ENCODE measurements around the gene RPS28.
A peak's percentile ranks its signal among the peaks of the same experiment; 100 is the strongest.
"Not testable (repeated sequence)": the region's sequence is repeated elsewhere in the genome, so short reads cannot be mapped to it uniquely, and the experiment has no call there.

RPS28 gene

DNA sequence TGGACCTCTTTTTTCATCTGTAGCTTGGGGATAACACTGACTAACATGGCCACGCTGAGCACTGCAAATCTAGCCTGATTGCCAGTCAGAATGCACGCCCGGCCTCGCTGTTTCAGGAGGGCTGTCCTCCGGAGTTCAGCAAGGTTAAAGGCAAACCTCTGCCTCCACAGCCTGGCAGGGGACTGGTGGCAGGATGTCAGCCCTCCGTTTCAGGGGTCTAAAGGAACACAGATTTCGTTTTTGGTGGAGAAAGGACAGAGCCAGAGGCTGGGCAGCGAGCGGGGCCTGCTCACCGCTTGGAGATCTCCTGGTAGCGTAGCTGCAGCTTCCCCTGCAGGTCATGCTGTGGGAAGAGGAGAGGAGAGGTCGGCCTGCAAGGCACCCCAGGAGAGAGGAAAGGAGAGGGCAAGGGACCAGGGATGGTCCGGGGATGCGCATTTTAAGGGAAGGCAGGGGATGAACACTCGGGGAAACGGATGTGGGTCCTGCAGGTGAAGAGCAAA, 681 bp upstream of the RPS28 start:
- DNase-seq (ENCODE audit: low spot score): no peak

DNA sequence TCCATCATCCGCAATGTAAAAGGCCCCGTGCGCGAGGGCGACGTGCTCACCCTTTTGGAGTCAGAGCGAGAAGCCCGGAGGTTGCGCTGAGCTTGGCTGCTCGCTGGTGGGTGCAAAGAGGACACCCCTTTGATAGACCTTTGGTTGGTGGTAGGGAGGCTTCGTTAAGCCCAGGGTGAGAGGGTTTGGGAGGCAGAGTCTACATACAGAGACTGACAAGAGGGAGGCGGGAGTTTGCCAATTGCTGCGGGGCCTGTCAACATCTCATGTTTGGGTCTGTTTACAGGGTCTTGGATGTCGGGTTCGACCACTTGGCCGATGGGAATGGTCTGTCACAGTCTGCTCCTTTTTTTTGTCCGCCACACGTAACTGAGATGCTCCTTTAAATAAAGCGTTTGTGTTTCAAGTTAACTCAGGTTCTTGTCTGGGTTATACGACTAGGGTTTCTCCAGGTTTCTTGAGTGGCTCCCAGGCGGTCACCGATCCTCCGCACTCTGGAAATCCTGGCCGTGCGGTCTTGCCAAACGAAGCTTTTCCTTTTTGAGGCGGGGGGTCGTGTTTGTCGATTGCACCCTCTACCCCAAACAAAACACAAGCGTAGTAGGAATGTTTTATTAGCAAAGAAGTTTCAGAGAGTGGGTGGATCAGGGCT, 816 bp downstream of the RPS28 start:
- no peak for DNase-seq (ENCODE audit: low spot score)

DNA sequence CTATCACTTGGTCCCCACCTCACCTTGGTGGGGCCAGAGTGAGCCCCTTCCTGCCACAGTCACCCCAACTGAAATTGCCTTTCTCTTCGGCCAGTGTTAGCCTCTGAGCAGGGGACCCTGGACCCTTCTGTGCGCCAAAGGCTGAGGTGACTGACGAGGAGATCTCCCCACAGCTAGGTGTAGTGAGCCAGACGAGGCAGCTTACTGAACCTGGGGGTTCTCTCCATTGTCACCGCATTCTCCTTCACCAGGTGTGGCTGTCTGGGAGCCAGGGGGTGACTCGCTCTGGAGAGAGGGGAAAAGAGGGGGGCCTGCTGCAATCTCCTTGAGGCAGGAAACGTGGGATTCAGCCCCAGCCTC, 1.3 kb downstream of the RPS28 start:
- no peak for DNase-seq (ENCODE audit: low spot score)

DNA sequence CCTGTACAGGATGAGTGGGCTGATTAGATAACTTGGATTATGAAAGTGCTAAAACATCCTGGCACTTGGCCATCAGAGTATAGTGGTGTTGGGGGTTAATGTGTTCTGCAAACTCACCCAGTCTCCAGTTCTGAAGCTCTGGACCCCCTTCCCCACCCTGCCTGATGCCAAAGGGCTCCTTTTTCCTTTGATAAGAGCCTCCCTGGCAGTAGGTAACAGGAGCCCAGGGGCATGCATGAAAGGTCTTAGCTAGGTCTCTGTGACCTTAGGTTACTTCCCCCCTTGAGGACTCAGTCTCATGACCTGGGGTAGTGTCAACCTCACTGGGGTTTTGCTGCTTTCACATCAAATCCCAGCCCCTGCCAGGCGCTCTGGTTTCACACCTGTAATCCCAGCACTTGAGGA, 2.5 kb downstream of the RPS28 start:
- no peak for DNase-seq (ENCODE audit: low spot score)

DNA sequence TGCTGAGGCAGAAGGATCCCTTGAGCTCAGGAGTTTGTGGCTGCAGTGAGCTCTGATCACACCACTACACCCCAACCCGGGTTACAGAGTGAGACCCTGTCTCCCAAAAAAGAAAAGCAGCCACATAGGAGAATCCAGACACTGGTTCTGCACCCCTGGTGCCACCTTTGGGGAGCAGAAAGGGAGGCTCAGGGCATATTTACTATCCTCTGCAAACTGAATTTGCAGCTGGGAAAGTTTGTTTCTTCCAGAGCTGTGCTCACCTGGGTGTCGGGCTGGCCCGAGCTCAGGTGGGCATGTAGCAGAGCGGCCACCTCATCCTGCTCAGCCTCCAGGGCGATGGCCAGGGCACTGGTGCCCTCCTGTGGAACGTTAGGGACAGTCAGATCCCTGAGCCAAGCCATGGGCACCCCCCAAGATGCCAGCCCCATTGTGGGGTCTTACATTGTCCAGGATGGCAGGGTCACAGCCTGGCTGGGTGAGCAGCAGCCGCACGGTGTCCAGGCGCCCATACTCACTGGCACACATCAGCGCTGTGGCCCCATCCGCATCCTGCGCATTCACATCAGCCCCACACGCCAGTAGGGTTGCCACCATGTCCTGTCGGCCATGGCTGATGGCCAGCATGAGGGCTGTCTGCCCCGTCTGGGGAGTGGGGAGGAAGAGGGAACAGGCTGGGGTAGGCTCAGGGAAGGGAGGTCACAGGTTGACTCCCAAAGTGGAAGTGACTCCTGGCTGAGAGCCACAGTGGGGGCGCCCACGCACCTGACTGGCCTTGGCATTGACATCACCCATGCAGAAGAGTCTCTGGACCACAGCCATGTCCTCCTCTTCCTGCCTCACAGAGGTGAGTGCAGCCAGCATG, 3.1 kb downstream of the RPS28 start:
- no peak for DNase-seq (ENCODE audit: low spot score)

DNA sequence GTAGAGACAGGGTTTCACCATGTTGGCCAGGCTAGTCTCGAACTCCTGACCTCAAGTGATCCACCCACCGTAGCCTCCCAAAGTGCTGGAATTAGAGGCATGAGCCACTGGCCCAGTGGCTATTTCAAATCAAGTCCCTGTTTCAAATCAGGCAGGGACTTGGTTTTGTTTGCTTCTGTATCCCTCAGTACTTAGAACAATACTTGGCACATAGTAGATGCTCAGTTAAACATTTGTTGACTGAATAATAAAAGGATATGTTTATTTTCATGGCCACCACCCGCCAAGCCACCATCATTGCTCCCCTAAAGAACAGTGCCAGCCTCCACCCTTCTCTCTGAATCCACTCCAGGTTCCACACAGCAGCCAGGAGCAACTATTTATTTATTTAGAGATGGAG, 4.2 kb downstream of the RPS28 start:
- DNase-seq (ENCODE audit: low spot score): no peak

DNA sequence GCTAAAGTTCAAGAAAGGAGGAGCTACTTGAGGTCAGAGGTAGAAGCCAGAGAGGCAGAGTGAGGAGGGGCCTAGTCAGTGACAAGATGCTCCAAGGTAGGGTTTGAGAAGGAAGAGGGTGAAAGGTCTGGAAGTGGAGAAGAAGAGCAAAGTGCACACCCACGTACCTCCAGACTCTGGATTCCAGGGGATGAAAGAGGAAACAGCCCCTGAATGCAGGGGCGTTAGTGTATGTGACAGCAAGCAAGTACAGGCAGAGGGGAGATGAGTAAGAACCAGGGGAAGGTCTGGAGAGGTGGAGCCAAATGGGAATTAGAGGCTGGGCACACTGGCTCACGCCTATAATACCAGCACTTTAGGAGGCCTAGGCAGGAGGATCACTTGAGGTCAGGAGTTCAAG, 8.7 kb downstream of the RPS28 start:
- no peak for DNase-seq (ENCODE audit: low spot score)

DNA sequence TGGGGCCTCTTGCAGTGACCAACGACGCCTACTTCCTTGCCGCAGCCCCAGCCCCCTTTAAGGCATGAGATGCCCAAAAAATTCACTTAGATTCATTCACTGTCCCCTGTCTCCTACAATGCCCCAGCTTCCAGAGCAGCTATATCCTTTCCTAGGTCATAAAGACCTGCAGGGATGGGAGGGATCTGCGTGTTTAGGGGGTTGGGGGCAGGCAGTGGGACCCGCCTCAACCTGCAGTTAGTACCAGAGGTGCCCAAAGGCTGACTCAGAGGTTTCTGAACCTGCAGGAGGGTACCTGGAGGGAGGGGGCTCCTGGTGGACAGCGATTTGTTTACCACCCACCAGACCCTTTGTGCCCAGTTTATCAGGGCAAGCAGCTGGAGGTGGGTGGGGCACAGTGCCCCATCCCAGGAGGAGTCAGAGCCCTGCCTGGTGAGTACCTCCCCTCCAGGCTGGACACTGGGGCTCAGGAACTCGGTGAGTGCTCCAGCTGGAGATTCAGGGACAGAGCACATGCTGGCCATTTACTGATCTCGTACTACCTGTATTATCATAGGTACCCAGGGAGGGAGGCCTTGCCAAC, 10.1 kb downstream of the RPS28 start:
- DNase-seq (ENCODE audit: low spot score): no peak

DNA sequence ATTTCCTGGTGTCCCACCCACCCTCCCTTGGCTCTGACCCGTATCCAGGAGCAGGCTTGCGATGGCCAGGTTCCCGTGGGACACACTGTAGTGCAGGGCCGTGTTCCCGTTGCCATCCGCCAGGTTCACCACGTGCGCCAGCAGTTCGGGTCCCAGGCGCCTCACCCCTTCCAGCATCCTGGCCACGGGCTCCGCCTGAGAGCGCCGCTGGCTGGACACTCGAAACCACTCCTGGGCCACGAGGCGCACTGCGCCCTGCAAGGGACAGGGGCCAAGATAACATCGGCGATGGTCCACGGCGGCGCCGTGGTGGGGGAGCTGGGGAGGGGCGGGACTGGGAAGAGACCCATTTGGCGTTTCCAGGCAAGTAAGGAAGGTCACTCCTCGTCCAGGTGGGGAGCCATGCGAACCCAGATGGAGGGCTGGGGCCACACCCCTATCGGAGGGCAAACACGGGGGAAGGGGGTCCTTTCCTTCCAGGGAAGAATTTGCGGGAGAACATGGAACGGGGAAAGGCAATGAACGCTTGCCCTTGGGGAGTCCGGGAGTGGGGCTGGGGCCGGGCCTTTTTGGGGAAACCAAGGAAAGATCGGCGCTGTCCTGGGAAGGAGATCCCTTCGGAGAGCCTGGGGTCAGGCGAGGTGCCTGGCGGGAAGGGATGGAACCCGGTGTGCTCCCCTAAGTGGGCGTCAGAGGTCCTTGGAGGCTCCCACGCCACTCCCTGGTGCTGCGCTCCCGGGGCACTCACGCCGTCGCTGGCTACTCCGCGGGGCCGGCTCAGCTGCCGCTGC, 11.9 kb downstream of the RPS28 start:
- no peak for DNase-seq (ENCODE audit: low spot score)

DNA sequence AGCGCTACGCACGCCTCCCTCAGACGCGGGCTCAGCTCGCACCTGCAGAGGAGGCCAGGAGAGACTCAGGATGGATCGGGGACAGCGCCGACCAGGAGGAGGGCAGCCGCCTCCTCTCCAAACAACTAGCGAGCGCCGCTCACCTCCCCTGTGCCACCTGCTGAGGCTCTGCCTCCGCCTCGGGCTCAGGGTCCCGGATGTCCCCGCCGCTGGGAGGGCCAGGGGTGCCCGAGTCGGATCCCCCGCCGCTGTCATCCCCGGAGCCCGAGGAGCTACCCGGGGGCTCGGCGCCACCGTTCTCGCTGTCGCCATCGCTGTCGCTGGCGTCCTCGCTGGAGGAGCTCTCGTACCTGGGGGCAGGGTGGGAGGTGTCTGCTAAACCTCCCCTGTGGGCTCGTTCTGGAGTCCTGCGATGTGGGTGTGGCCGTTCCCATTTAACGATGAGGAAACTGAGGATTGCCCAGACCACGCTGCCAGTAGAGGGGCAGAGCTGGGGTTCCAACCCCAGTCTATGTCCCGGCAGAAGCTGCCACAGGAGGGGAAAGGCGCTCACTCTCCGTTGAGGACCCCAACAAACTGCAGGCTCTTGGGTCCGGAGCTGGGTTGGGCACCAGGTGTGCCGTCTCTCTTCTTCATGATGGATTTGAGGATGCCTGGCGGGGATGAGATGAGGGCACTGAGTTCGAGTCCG, 12.6 kb downstream of the RPS28 start:
- DNase-seq (ENCODE audit: low spot score): no peak

DNA sequence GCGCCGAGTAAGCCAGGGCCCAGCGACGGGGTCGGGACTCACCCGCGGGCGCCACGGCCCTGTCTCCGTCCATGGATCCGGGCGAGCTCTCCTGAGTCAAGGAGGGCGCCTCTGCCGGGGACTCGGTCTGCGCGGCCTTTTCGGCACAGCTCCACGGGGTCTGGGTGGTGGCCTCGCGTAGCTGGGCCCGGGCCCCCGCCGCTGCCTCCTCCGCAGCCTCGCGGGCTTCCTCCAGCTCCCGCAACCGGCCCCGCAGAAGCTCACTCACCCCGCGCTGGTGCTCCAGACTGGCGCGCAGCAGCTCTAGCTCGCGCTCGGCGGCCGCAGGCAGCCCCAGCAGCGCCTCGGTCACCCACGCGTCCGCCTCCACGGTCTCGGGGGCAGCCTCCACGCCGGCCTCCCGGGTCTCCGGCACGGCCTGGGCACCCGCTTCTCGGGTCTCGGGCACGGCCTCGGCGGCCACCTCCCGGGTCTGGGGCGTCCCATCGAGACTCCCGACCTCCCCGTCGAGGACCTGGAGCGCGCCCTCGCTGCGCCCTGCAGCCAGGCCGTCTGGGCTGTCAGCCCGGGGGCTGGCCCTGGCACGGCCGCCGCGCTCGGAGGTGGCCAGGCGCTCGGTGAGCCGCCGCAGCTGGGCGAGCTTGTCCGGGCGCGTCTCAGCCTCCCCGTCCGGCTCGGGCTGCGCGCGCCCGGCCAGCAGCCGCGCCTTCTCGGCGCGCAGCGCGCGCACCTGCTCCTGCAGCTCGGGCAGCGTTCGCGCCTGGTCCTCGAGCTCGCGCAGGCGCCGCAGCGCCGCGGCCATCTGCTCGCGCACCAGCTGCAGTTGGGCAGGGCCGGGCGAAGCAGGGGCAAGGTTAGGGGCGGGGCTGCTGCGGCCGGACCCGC, 13.4 kb downstream of the RPS28 start:
- peak; percentile 79 for DNase-seq (ENCODE audit: low spot score)

DNA sequence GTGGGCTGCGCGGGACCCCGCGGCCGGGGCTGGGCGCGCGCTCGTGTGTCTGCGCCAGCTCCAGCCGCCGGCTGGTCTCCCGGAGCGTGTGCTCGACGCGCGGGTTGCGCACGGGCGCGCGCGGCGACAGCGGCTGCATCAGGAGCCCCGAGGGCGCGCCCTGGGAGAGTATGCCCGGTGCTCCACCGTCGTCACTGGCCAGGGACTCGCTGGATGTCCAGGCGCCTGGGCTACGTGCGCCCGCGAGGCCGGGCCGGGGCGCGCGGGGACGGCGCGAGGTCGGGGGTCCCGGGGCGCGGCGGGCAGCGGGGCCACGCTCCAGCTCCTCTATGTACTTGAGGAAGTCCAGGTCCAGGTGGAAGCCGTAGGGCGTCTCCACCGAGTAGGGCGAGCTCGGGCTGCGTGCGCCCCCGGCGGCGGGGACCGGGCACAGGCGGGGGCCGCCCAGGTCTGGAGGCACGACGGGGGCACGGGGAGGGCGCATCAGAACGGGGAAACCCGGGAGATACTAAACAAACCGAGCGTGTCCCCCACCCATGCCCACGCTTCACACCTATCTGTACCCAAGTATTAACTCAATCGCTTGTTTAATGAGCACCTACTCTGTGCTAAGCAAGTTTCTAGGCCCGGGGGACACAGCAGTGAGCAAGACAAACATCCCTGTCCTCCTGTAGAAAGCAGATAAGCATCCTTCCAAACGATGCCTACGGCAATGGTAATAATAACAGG, 14.2 kb downstream of the RPS28 start:
- no peak for DNase-seq (ENCODE audit: low spot score)

DNA sequence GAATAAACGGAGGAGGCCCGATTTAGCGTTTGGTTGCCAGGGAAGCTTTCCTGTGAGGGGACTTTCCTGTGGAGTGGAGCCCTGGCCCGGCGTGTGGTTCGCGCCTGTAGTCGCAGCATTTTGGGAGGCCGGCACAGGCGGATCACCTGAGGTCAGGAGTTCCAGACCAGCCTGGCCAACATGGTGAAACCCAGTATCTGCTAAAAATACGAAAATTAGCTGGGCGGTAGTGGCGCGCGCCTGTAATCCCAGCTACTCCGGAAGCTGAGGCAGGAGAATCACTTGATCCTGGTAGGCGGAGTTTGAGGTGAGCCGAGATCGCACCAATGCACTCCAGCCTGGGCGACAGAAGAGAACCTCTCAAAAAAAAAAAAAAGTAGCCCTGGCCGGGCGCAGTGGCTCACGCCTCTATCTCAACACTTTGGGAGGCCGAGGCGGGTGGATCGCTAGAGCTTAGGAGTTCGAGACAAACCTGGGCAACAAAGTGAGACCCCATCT, 14.8 kb downstream of the RPS28 start:
- DNase-seq (ENCODE audit: low spot score): no peak

DNA sequence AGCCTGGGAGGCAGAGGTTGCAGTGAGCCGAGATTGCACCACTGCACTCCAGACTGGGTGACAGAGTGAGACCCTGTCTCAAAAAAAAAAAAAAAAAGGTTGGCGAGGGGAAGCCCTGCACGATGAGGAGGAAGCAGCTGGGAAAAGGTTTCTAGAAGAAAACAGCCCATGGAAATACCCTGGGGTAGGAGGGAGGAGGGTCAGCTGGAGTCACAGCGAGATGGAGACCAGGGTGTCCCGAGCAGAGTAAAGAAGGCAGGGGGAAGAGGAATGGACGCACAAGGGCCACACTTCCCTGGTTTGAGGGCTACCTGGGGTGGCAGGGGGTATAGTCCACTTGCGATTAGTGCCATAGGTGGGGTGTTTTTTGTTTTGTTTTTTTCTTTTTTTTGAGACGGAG, 15.4 kb downstream of the RPS28 start:
- no peak for DNase-seq (ENCODE audit: low spot score)

DNA sequence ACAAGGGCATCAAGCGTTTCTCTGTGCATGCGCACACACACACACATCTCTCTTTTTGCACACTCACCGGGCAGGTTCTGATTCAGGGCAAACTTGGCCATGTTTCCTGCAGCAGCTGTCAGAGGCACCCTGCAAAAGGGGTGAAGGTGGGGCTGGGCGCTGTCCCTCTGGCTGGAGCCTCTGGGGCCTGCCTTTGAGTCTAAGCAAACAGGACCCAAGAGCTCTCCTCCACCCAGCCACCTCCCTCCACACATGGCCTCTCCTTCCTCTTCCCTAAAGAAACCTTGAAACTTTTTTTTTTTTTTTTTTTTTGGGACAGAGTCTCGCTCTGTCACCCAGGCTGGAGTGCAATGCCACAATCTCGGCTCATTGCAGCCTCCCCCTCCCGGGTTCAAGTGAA, 16.4 kb downstream of the RPS28 start:
- no peak for DNase-seq (ENCODE audit: low spot score)

DNA sequence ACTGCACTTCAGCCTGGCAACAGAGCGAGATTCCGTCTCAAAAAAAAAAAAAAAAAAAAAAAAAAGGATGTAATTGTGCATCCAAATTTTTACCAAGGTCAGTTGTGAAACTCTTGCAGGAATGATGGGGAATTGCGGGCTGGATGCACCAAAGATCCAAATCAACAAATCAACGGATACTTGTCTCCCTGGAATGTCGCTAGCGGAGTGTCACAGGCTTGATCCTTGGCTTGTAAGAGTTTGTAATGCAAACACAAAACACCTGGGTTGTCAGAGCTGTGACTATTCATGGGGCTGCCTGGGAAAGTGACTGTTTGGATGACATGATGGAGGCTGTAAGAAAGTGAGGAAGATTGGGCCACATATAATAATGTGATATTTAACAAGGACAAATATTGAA, 17.5 kb downstream of the RPS28 start:
- DNase-seq (ENCODE audit: low spot score): no peak

DNA sequence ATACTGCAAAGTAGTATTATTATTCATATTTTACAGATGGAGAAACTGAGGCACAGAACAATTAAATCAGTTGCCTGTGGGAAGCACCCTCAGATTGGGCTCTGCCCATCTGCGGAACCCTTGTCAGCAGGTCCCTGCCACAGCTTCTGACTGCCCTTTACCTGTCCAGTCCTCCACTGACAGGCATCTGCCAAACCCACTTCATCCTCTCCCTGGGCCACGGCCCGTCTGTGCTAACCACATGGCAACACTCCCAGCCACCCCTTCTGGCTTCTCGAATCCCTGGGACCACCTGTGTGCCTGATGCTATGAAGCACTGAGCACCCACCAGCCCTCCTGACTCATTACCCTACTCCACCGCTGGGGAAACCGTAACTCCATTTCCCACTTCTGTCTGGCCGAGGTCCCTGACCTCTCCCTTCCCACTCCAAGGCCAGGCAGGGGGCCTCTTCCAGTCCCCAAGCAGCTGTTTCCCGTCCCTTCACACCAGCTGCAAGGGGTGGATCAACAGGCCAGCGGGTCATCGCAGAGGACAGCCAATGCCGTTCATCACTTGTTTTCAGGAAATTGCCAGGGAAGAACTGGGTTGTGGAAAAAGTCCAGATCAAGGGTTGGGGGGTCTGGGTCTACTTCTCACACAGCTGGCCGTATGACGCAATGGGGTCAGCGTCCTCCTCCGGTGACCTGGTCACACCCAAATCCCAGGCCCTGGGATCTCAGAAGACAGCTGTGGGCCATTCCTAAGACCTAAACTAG, 19.2 kb downstream of the RPS28 start:
- no peak for DNase-seq (ENCODE audit: low spot score)

DNA sequence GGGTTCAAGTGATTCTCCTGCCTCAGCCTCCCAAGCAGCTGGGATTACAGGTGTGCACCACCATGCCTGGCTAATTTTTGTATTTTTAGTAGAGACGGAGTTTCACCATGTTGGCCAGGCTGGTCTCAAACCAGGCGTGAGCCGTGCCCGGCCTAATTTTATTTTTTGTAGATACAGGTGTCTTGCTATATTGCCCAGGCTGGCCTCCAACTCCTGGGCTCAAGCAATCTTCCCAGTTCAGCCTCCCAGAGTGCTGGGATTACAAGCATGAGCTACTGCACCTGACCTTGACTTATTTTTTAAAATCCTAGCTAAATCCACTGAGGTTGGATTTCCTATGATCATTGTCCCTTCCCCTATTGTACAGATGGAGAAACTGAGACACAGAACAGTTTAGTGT, 20.2 kb downstream of the RPS28 start:
- not testable (repeated sequence) for DNase-seq (ENCODE audit: low spot score)

DNA sequence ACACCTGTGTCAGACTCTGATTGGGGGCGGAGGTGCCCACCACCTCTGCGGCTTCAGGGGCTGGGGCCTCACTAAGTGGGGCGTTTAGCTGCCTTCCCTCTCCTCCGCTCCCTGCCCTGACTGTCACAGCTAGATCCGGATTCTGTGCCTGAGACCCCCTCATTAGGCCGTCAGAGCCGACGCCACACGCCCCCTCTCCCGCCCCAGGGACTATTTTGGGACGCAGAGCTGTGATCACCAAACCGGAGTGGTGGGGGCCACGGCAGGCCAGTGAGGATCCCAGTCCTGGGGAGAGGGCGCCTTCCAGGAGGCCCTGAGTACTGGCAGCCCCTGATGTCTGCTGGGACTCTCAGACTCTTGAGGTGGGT, 21.0 kb downstream of the RPS28 start:
- DNase-seq (ENCODE audit: low spot score): no peak

All from AG20443 (cell line).